IMR-90 (cell line): ENCODE measurements around the gene TRIO. TPM values are rescaled to one million over a fixed set of nuclear protein-coding genes. Genes with fewer than 3 reads are reported as not detected.

Experiments
- ATAC-seq: fragments of 200-7000 bp; cut with Tn5 transposase; 2 replicates; pipeline ENCODE4 v1.9.1; 2020; ENCODE audit warnings: low read depth, mild to moderate bottlenecking, moderate library complexity
- BruUV-seq: library from RNA; stranded (reverse); fragments of 400-500 nt; replicated peaks from 2 replicates; lab custom pipeline; 2021; lab: Mats Ljungman, UMichigan
- CTCF ChIA-PET: fragments of 300-600 bp; formaldehyde crosslinking; extraction: SDS; loops from one replicate; lab custom pipeline; 2021; ENCODE audit warnings: antibody characterized with exemption; lab: Yijun Ruan, JAX
- POLR2A ChIA-PET: fragments of 300-600 bp; sonication (Branson Sonifier 250); formaldehyde crosslinking; loops from one replicate; lab custom pipeline; 2022; ENCODE audit warnings: antibody characterized with exemption; ENCODE audit not compliant: unreplicated experiment; lab: Charles Lee
- DNase-seq: peaks from one replicate; pipeline ENCODE4 v3.0.0; 2013
- H2AFZ ChIP-seq: replicated peaks from 2 replicates; pipeline ENCODE3; 2013; ENCODE audit warnings: low read length, mild to moderate bottlenecking; ENCODE audit not compliant: poor library complexity
- H2AK5ac ChIP-seq: 2 replicates; pipeline ENCODE4 v1.6.1; 2013; ENCODE audit warnings: low read depth, low read length, inconsistent platforms
- H2AK9ac ChIP-seq: replicated peaks from 2 replicates; pipeline ENCODE3; 2013; ENCODE audit warnings: mild to moderate bottlenecking, low read depth, low read length, moderate library complexity; ENCODE audit not compliant: poor library complexity
- H2BK120ac ChIP-seq: 2 replicates; pipeline ENCODE4 v1.6.1; 2013; ENCODE audit warnings: low read depth, low read length, inconsistent platforms
- H2BK15ac ChIP-seq: 3 replicates; pipeline ENCODE4 v1.6.1; 2013; ENCODE audit warnings: low read depth, low read length, inconsistent platforms
- H2BK20ac ChIP-seq: 2 replicates; pipeline ENCODE4 v1.6.1; 2013; ENCODE audit warnings: low read depth, mild to moderate bottlenecking, inconsistent platforms, low read length, moderate library complexity
- H2BK5ac ChIP-seq: 2 replicates; pipeline ENCODE4 v1.6.1; 2013; ENCODE audit warnings: mild to moderate bottlenecking, low read depth, low read length, inconsistent platforms; ENCODE audit not compliant: poor library complexity, severe bottlenecking
- H3K14ac ChIP-seq: replicated peaks from 2 replicates; pipeline ENCODE4 v1.6.1; 2013; ENCODE audit warnings: low read depth, low read length, inconsistent platforms
- H3K18ac ChIP-seq: 2 replicates; pipeline ENCODE4 v1.6.1; 2013; ENCODE audit warnings: low read depth, low read length, control low read depth
- H3K23ac ChIP-seq: 2 replicates; pipeline ENCODE4 v1.6.1; 2013; ENCODE audit warnings: low read depth, low read length, inconsistent platforms
- H3K27ac ChIP-seq: 2 replicates; pipeline ENCODE4 v1.5.1; 2013; ENCODE audit warnings: mild to moderate bottlenecking, control low read depth, low read length; ENCODE audit not compliant: insufficient read depth
- H3K27me3 ChIP-seq: 2 replicates; pipeline ENCODE4 v1.6.1; 2013; ENCODE audit warnings: low read length; ENCODE audit not compliant: control insufficient read depth, insufficient read depth
- H3K36me3 ChIP-seq: 2 replicates; pipeline ENCODE4 v1.6.1; 2013; ENCODE audit warnings: low read length, mixed read lengths; ENCODE audit not compliant: control insufficient read depth, insufficient read depth
- H3K4ac ChIP-seq: 2 replicates; pipeline ENCODE4 v1.6.1; 2013; ENCODE audit warnings: low read depth, low read length, inconsistent platforms
- H3K4me1 ChIP-seq: 2 replicates; pipeline ENCODE4 v1.6.1; 2013; ENCODE audit warnings: low read length, mixed read lengths; ENCODE audit not compliant: control insufficient read depth, insufficient read depth
- H3K4me2 ChIP-seq: 2 replicates; pipeline ENCODE4 v1.6.1; 2013; ENCODE audit warnings: low read depth, mild to moderate bottlenecking, control low read depth, low read length, moderate library complexity
- H3K4me3 ChIP-seq: 2 replicates; pipeline ENCODE4 v1.5.1; 2013; ENCODE audit warnings: low read depth, mild to moderate bottlenecking, control low read depth, low read length, moderate library complexity; ENCODE audit not compliant: insufficient read depth
- H3K56ac ChIP-seq: 2 replicates; pipeline ENCODE4 v1.6.1; 2013; ENCODE audit warnings: low read length, inconsistent platforms; ENCODE audit not compliant: insufficient read depth; ENCODE audit errors: extremely low read depth
- H3K79me1 ChIP-seq, 2 experiments: 2 replicates each; pipeline ENCODE4 v1.6.1; 2013; ENCODE audit warnings: low read length in 2 of 2, inconsistent platforms in 1 of 2, low read depth in 1 of 2
- H3K9ac ChIP-seq: 2 replicates; pipeline ENCODE4 v1.6.1; 2013; ENCODE audit warnings: low read depth, low read length, control low read depth
- H3K9me1 ChIP-seq: 2 replicates; pipeline ENCODE4 v1.6.1; 2013; ENCODE audit warnings: low read length, inconsistent platforms; ENCODE audit not compliant: insufficient read depth
- H3K9me3 ChIP-seq: 2 replicates; pipeline ENCODE4 v1.6.1; 2013; ENCODE audit warnings: low read length; ENCODE audit not compliant: control insufficient read depth, insufficient read depth
- H4K20me1 ChIP-seq: 2 replicates; pipeline ENCODE4 v1.6.1; 2013; ENCODE audit warnings: low read length, inconsistent platforms; ENCODE audit not compliant: insufficient read depth
- H4K5ac ChIP-seq: 2 replicates; pipeline ENCODE4 v1.6.1; 2013; ENCODE audit warnings: mild to moderate bottlenecking, low read depth, low read length, control low read depth
- H4K8ac ChIP-seq, 2 experiments: 2 replicates each; pipeline ENCODE4 v1.6.1; 2013; ENCODE audit warnings: low read depth in 2 of 2, low read length in 2 of 2, control low read depth in 1 of 2, inconsistent platforms in 1 of 2
- H4K91ac ChIP-seq: 2 replicates; pipeline ENCODE4 v1.6.1; 2013; ENCODE audit warnings: low read depth, low read length, inconsistent platforms; ENCODE audit not compliant: insufficient read depth
- BHLHE40 ChIP-seq: fragments of 150-350 bp; IDR thresholded peaks from 2 replicates; pipeline ENCODE4 v1.6.1; 2016; ENCODE audit warnings: mild to moderate bottlenecking, low read depth, low read length
- CEBPB ChIP-seq: IDR thresholded peaks from 2 replicates; pipeline ENCODE4 v1.6.1; 2012; ENCODE audit warnings: low read depth, low read length, improper control_type of control experiment
- CHD1 ChIP-seq: IDR thresholded peaks from 2 replicates; pipeline ENCODE4 v1.6.1; 2012; ENCODE audit warnings: low read depth, low read length, improper control_type of control experiment
- FOS ChIP-seq: fragments of 150-350 bp; IDR thresholded peaks from 2 replicates; pipeline ENCODE4 v1.6.1; 2016; ENCODE audit warnings: low read depth, low read length
- MAFK ChIP-seq: IDR thresholded peaks from 2 replicates; pipeline ENCODE4 v1.6.1; 2012; ENCODE audit warnings: low read depth, low read length, improper control_type of control experiment
- MXI1 ChIP-seq: IDR thresholded peaks from 2 replicates; pipeline ENCODE4 v1.6.1; 2012; ENCODE audit warnings: low read depth, mild to moderate bottlenecking, low read length, moderate library complexity, borderline replicate concordance
- NFE2L2 ChIP-seq: fragments of 150-350 bp; IDR thresholded peaks from 2 replicates; pipeline ENCODE4 v1.6.1; 2016; ENCODE audit warnings: low read depth, mild to moderate bottlenecking, low read length
- RAD21 ChIP-seq: IDR thresholded peaks from 2 replicates; pipeline ENCODE4 v1.6.1; 2012; ENCODE audit warnings: low read length, improper control_type of control experiment
- RCOR1 ChIP-seq: IDR thresholded peaks from 2 replicates; pipeline ENCODE4 v1.6.1; 2012; ENCODE audit warnings: mild to moderate bottlenecking, low read length, improper control_type of control experiment; ENCODE audit not compliant: insufficient replicate concordance
- USF2 ChIP-seq: fragments of 150-350 bp; IDR thresholded peaks from 2 replicates; pipeline ENCODE4 v1.6.1; 2017; ENCODE audit warnings: mild to moderate bottlenecking, antibody characterized with exemption, low read length, low read depth
- WGBS, 2 experiments: methylation state at CpG; one replicate each; pipeline versions ENCODE4 v1.1.5 to v1.1.7; 2013; ENCODE audit warnings: missing lambda C conversion rate in 2 of 2; ENCODE audit not compliant: insufficient read length in 1 of 2; ENCODE audit errors: extremely low coverage in 2 of 2; 5-methylcytosine and 5-hydroxymethylcytosine counted together
- dilution Hi-C: fragments of 300-500 bp; cut with HindIII; formaldehyde crosslinking; loops from one replicate; pipeline ENCODE4 v1.14.3; 2018; ENCODE audit warnings: low sequenced_read_pairs; ENCODE audit not compliant: unreplicated experiment
- in situ Hi-C: fragments of 300-500 bp; cut with MboI; formaldehyde crosslinking; loops from 3 replicates; pipeline ENCODE4 v1.14.3; 2019; ENCODE audit warnings: low sequenced_read_pairs, inconsistent platforms, mixed read lengths
- intact Hi-C: fragments of 100-400 bp; cut with micrococcal nuclease; formaldehyde crosslinking; loops from 2 replicates; pipeline ENCODE4 v1.10.0; 2022
- polyA plus RNA-seq, 3 experiments: library from polyadenylated mRNA; depleted of rRNA; stranded (reverse); fragments of >200 nt; gene quantifications; 2 replicates each; pipeline ENCODE4 v1.2.3, GENCODE V29; 2012; ENCODE audit warnings: low replicate concordance in 1 of 3
- total RNA-seq: library from RNA; depleted of rRNA; stranded (reverse); fragments of >200 nt; gene quantifications from 2 replicates; pipeline ENCODE4 v1.2.3, GENCODE V29; 2012

The TRIO gene
- total and polyA plus RNA-seq, 2 of the 4 experiments (the other 2 are of a cell fraction), result 206 to 522 TPM

DNA sequence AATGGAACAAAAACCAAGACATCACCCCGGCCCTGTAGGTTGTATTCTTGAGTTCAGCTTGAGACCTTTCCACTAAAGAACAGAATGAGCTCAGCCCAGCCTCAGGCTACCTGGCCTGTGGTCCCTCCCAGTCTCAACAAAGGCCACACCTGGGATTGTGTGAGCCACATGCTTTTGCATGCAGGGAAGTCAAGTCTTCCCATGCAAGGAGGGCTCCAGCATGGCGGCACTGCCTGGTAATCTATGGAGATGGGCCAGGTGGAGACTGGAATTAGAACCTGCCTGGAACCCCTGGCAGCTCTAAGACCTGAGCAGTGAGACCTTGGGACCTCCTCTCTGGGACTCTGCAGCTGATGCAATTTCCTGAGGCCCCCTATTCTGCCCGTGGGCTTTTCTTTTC, 389.0 kb downstream of the TRIO start:
- no peak for ATAC-seq
- ChIA-PET POLR2A (no interaction called here), CTCF (no interaction called here)
- H4K5ac ChIP-seq, result no peak overlapping the region
- no TSS peak for BruUV-seq
- TF ChIP-seq RAD21 (no peak), RCOR1 (no peak), BHLHE40 (no peak), MXI1 (no peak), FOS (no peak), USF2 (no peak), MAFK (no peak), NFE2L2 (no peak), CHD1 (no peak), CEBPB (no peak)
- no peak for DNase-seq
- dilution Hi-C loops, result no loop called here
- 0 out of 2 replicates have a peak, but pooled peaks cover 2% of the 10 kb centered on the region for H3K9me1 ChIP-seq
- no peak overlapping the region for H2AFZ ChIP-seq
- no peak overlapping the region for H3K9ac ChIP-seq
- 67% methylated on average over 1 of the region's 3 CpGs; no CpG with 5 or more reads in 1 of the 2 experiments for WGBS, 2 experiments
- no peaks in the 10 kb centered on the region for H3K79me1 ChIP-seq
- intact Hi-C loops, result no loop called here
- no peak overlapping the region for H3K18ac ChIP-seq
- H3K56ac ChIP-seq, result no peak overlapping the region
- no peak overlapping the region for H2BK120ac ChIP-seq
- H3K27me3 ChIP-seq, result peaks cover 15% of the 10 kb centered on the region
- H3K36me3 ChIP-seq, result no peaks in the 10 kb centered on the region
- H3K4me3 ChIP-seq, result no peak overlapping the region
- H4K8ac ChIP-seq, result no peak overlapping the region
- no peak overlapping the region for H4K91ac ChIP-seq
- no peak overlapping the region for H2AK9ac ChIP-seq
- no peak overlapping the region for H2BK5ac ChIP-seq
- no peak overlapping the region for H2AK5ac ChIP-seq
- H3K27ac ChIP-seq, result no peak overlapping the region
- no peak overlapping the region for H3K4ac ChIP-seq
- no peaks in the 10 kb centered on the region for H3K4me1 ChIP-seq
- no peak overlapping the region for H2BK15ac ChIP-seq
- H3K14ac ChIP-seq, result no peak overlapping the region
- H3K9me3 ChIP-seq, result no peaks in the 10 kb centered on the region
- H3K4me2 ChIP-seq, result no peak overlapping the region
- no peak overlapping the region for H2BK20ac ChIP-seq
- H4K20me1 ChIP-seq, result no peaks in the 10 kb centered on the region
- H3K23ac ChIP-seq, result no peak overlapping the region
- in situ Hi-C loops, result no loop called here
